H1 (cell line): Measurements from ENCODE around the gene EXOC6. TPM values are rescaled to one million over a fixed set of nuclear protein-coding genes. Genes with fewer than 3 reads are reported as not detected.

Experiments
- CTCF ChIA-PET: fragments of 300-600 bp; sonication (Branson Sonifier 250); formaldehyde crosslinking; loops from one replicate; lab custom pipeline; 2021; ENCODE audit not compliant: partially characterized antibody; lab: Charles Lee
- POLR2A ChIA-PET: fragments of 300-600 bp; sonication (Branson Sonifier 250); formaldehyde crosslinking; loops from one replicate; lab custom pipeline; 2021; ENCODE audit warnings: inconsistent platforms; ENCODE audit not compliant: partially characterized antibody; lab: Charles Lee
- DNase-seq, 2 experiments: peaks; one replicate each; pipeline versions ENCODE4 v3.0.0 to v3.0.0-alpha.2; 2010 to 2022; ENCODE audit warnings: low spot score in 2 of 2, low read depth in 1 of 2, mixed read lengths in 1 of 2
- FAIRE-seq: peaks from 2 replicates; lab custom pipeline; 2011; peaks lifted over from hg19 to GRCh38; lab: Jason Lieb, UNC
- H2AFZ ChIP-seq: 2 replicates; pipeline ENCODE4 v1.8.1; 2012; ENCODE audit warnings: low read length, inconsistent platforms
- H2AK5ac ChIP-seq: 2 replicates; pipeline ENCODE4 v1.6.1; 2013; ENCODE audit warnings: low read depth, low read length
- H2BK120ac ChIP-seq: replicated peaks from 2 replicates; pipeline ENCODE3; 2013; ENCODE audit warnings: low read depth, low read length, inconsistent platforms
- H2BK12ac ChIP-seq: 2 replicates; pipeline ENCODE4 v1.6.1; 2013; ENCODE audit warnings: low read depth, low read length
- H2BK15ac ChIP-seq: 2 replicates; pipeline ENCODE4 v1.6.1; 2013; ENCODE audit warnings: low read length
- H2BK20ac ChIP-seq: 2 replicates; pipeline ENCODE4 v1.6.1; 2013; ENCODE audit warnings: low read length
- H2BK5ac ChIP-seq: 2 replicates; pipeline ENCODE4 v1.6.1; 2013; ENCODE audit warnings: low read depth, low read length
- H3K14ac ChIP-seq: 2 replicates; pipeline ENCODE4 v1.6.1; 2013; ENCODE audit warnings: inconsistent platforms; ENCODE audit not compliant: insufficient read length
- H3K18ac ChIP-seq: 2 replicates; pipeline ENCODE4 v1.6.1; 2013; ENCODE audit warnings: low read length; ENCODE audit errors: extremely low read depth
- H3K23ac ChIP-seq: 2 replicates; pipeline ENCODE4 v1.6.1; 2013; ENCODE audit warnings: inconsistent platforms; ENCODE audit not compliant: insufficient read length
- H3K23me2 ChIP-seq: 2 replicates; pipeline ENCODE4 v1.6.1; 2013; ENCODE audit warnings: low read depth, low read length
- H3K27ac ChIP-seq: 2 replicates; pipeline ENCODE4 v1.6.1; 2011; ENCODE audit warnings: low read depth, low read length, inconsistent platforms
- H3K27me3 ChIP-seq, 4 experiments: replicated peaks in 1 of 4; 1 replicate in 1 of 4; 2 replicates in 3 of 4; pipeline versions ENCODE4 v1.6.1 to v1.8.1; 2011 to 2013; ENCODE audit warnings: low read length in 3 of 4, mild to moderate bottlenecking in 3 of 4, inconsistent platforms in 2 of 4, mixed read lengths in 2 of 4, moderate library complexity in 1 of 4; ENCODE audit not compliant: control insufficient read depth in 3 of 4, insufficient read depth in 3 of 4; ENCODE audit errors: extremely low read depth in 1 of 4
- H3K36me3 ChIP-seq, 4 experiments: 2 replicates each; pipeline versions ENCODE4 v1.6.1 to v1.8.1; 2011 to 2013; ENCODE audit warnings: mild to moderate bottlenecking in 4 of 4, low read length in 3 of 4, moderate library complexity in 2 of 4, control low read depth in 1 of 4, inconsistent platforms in 1 of 4; ENCODE audit not compliant: insufficient read depth in 4 of 4, control insufficient read depth in 2 of 4
- H3K4ac ChIP-seq: replicated peaks from 2 replicates; pipeline ENCODE3; 2013; ENCODE audit warnings: low read length, low read depth, mixed read lengths, inconsistent platforms; ENCODE audit not compliant: insufficient read length
- H3K4me1 ChIP-seq, 4 experiments: replicated peaks in 1 of 4; 1 replicate in 1 of 4; 2 replicates in 3 of 4; pipeline versions ENCODE4 v1.6.1 to v1.8.1; 2011 to 2013; ENCODE audit warnings: low read length in 3 of 4, inconsistent platforms in 2 of 4, mixed read lengths in 1 of 4; ENCODE audit not compliant: insufficient read depth in 4 of 4, control insufficient read depth in 3 of 4
- H3K4me2 ChIP-seq, 2 experiments: 2 replicates each; pipeline versions ENCODE4 v1.6.1 to v1.8.1; 2011 to 2013; ENCODE audit warnings: low read depth in 2 of 2, low read length in 2 of 2, control low read depth in 1 of 2, inconsistent platforms in 1 of 2, mild to moderate bottlenecking in 1 of 2; ENCODE audit not compliant: insufficient read depth in 1 of 2
- H3K4me3 ChIP-seq, 4 experiments: fragments of 200-600, 300-600 bp in 1 of 4; sonication (generic), shearing (Covaris generic), sonication (Bioruptor Twin) in 1 of 4; 2 replicates each; pipeline versions ENCODE4 v1.5.1 to v1.8.1; 2011 to 2016; ENCODE audit warnings: low read length in 4 of 4, low read depth in 3 of 4, control low read depth in 2 of 4, inconsistent platforms in 2 of 4, mild to moderate bottlenecking in 2 of 4, mixed read lengths in 1 of 4, moderate library complexity in 1 of 4; ENCODE audit not compliant: insufficient read depth in 2 of 4; ENCODE audit errors: extremely low read depth in 1 of 4
- H3K56ac ChIP-seq: replicated peaks from 2 replicates; pipeline ENCODE3; 2013; ENCODE audit warnings: low read depth, mild to moderate bottlenecking, mixed read lengths, low read length, inconsistent platforms; ENCODE audit not compliant: insufficient read length
- H3K79me1 ChIP-seq: 2 replicates; pipeline ENCODE4 v1.6.1; 2013; ENCODE audit warnings: low read depth, low read length, control low read depth
- H3K79me2 ChIP-seq, 2 experiments: 2 replicates each; pipeline versions ENCODE4 v1.6.1 to v1.8.1; 2012 to 2013; ENCODE audit warnings: low read length in 2 of 2, mild to moderate bottlenecking in 2 of 2, inconsistent platforms in 1 of 2; ENCODE audit not compliant: insufficient read depth in 2 of 2, control insufficient read depth in 1 of 2
- H3K9ac ChIP-seq, 4 experiments: replicated peaks in 1 of 4; 1 replicate in 1 of 4; 2 replicates in 3 of 4; pipeline versions ENCODE4 v1.6.1 to v1.8.1; 2011 to 2013; ENCODE audit warnings: low read depth in 3 of 4, low read length in 3 of 4, control low read depth in 2 of 4, mild to moderate bottlenecking in 2 of 4, moderate library complexity in 2 of 4, inconsistent platforms in 1 of 4; ENCODE audit errors: extremely low read depth in 1 of 4
- H3K9me3 ChIP-seq, 2 experiments: 2 replicates each; pipeline versions ENCODE4 v1.6.1 to v1.8.1; 2012 to 2013; ENCODE audit warnings: mild to moderate bottlenecking in 2 of 2, moderate library complexity in 2 of 2, control low read depth in 1 of 2, inconsistent platforms in 1 of 2, low read depth in 1 of 2, low read length in 1 of 2, mixed read lengths in 1 of 2; ENCODE audit not compliant: insufficient read depth in 2 of 2
- H4K20me1 ChIP-seq, 2 experiments: replicated peaks in 1 of 2; 2 replicates each; pipeline versions ENCODE3 to v1.8.1; 2011 to 2013; ENCODE audit warnings: inconsistent platforms in 2 of 2, low read length in 2 of 2, mild to moderate bottlenecking in 1 of 2; ENCODE audit not compliant: insufficient read depth in 2 of 2, control insufficient read depth in 1 of 2
- H4K5ac ChIP-seq: 2 replicates; pipeline ENCODE4 v1.6.1; 2013; ENCODE audit warnings: low read length, low read depth, mixed read lengths, inconsistent platforms; ENCODE audit not compliant: insufficient read length
- H4K8ac ChIP-seq: 2 replicates; pipeline ENCODE4 v1.8.0; 2013; ENCODE audit warnings: mild to moderate bottlenecking, moderate library complexity, low read length, inconsistent platforms; ENCODE audit not compliant: insufficient read depth; ENCODE audit errors: extremely low read depth
- H4K91ac ChIP-seq: replicated peaks from 2 replicates; pipeline ENCODE3; 2013; ENCODE audit warnings: low read length, mixed read lengths, inconsistent platforms; ENCODE audit not compliant: insufficient read length
- EZH2 ChIP-seq: fragments of 200-600 bp; sonication (generic); IDR thresholded peaks from 2 replicates; pipeline ENCODE4 v1.7.1; 2012; ENCODE audit warnings: low read depth, mild to moderate bottlenecking, moderate library complexity, low read length, inconsistent platforms; ENCODE audit not compliant: severe bottlenecking
- HDAC6 ChIP-seq: IDR thresholded peaks from one replicate; pipeline ENCODE4 v1.7.1; 2012; ENCODE audit warnings: low read depth, mild to moderate bottlenecking, inconsistent platforms, low read length, moderate library complexity
- JUND ChIP-seq: IDR thresholded peaks from 2 replicates; pipeline ENCODE4 v1.6.1; 2011; ENCODE audit warnings: mild to moderate bottlenecking, improper control_type of control experiment, low read length
- NANOG ChIP-seq: IDR thresholded peaks from 2 replicates; pipeline ENCODE4 v1.6.1; 2011; ENCODE audit warnings: low read length, low read depth, mild to moderate bottlenecking, inconsistent platforms; ENCODE audit not compliant: insufficient read depth, poor library complexity, severe bottlenecking
- NRF1 ChIP-seq: IDR thresholded peaks from 2 replicates; pipeline ENCODE4 v1.6.1; 2011; ENCODE audit warnings: mild to moderate bottlenecking, low read depth, low read length, improper control_type of control experiment
- RXRA ChIP-seq: IDR thresholded peaks from 2 replicates; pipeline ENCODE4 v1.6.1; 2011; ENCODE audit warnings: low read depth, mild to moderate bottlenecking, low read length, moderate library complexity; ENCODE audit not compliant: insufficient read depth
- SRF ChIP-seq: IDR thresholded peaks from 2 replicates; pipeline ENCODE4 v1.6.1; 2011; ENCODE audit warnings: mild to moderate bottlenecking, low read depth, low read length, moderate library complexity
- TBP ChIP-seq: IDR thresholded peaks from 2 replicates; pipeline ENCODE4 v1.6.1; 2011; ENCODE audit warnings: low read depth, low read length, improper control_type of control experiment
- USF2 ChIP-seq: IDR thresholded peaks from 2 replicates; pipeline ENCODE4 v1.6.1; 2011; ENCODE audit warnings: low read length, improper control_type of control experiment
- YY1 ChIP-seq: IDR thresholded peaks from 2 replicates; pipeline ENCODE4 v1.6.1; 2011; ENCODE audit warnings: low read depth, mild to moderate bottlenecking, low read length
- WGBS, 2 experiments: shearing (Covaris generic) in 1 of 2; methylation state at CpG; one replicate each; pipeline versions ENCODE4 v1.1.6 to v1.1.7; 2013 to 2015; ENCODE audit warnings: low lambda C conversion rate in 2 of 2, mixed read lengths in 2 of 2, inconsistent platforms in 1 of 2, low coverage in 1 of 2, missing lambda C conversion rate in 1 of 2; ENCODE audit not compliant: insufficient replicate concordance in 2 of 2, insufficient coverage in 1 of 2, insufficient read length in 1 of 2; ENCODE audit errors: extremely low coverage in 1 of 2, missing lambda C conversion rate in 1 of 2; 5-methylcytosine and 5-hydroxymethylcytosine counted together
- polyA plus RNA-seq, 7 experiments: library from polyadenylated mRNA; depleted of rRNA in 3 of 7; stranded (reverse) in 5 of 7; unstranded in 2 of 7; fragments of >200 nt in 5 of 7; fragments of 200-250 nt in 2 of 7; gene quantifications; 1 replicate in 5 of 7; 2 replicates in 1 of 7; 4 replicates in 1 of 7; pipeline versions ENCODE4 v1.2.1 to v1.2.3, GENCODE V29; 2011 to 2013; ENCODE audit warnings: missing spikeins in 2 of 7, mixed read lengths in 2 of 7
- total RNA-seq: library from RNA; stranded (reverse); fragmentation: NEBNext Ultra II Directional; extraction: Animal tissue kit (Norgen Biotek cat#: 25700); gene quantifications from 2 replicates; pipeline ENCODE4 v1.2.1, GENCODE V29; 2021

EXOC6 gene
- total and polyA plus RNA-seq, 2 of the 8 experiments (the other 6 are each of a cell fraction or from before 2014, with no cell fraction given): 1.7 to 4.5 TPM

- Histone ChIP-seq H3K4me1 (peaks cover 4 to 33% (median 26%) of the 10 kb centered on the region in 4 experiments), H2BK5ac (peak overlapping the region; percentile 52; the same call in 1 of the 2 replicates), H3K23me2 (peaks cover 16% of the 10 kb centered on the region), H3K14ac (no peak overlapping the region), H2AFZ (no peak overlapping the region), H3K27me3 (peaks cover 52 to 65% (median 63%) of the 10 kb centered on the region in 4 experiments), H3K9me3 (no peaks in the 10 kb centered on the region), H3K56ac (no peak overlapping the region), H3K27ac (no peak overlapping the region), H3K79me2 (no peaks in the 10 kb centered on the region; a peak in 1 of 4 replicates), H3K79me1 (no peaks in the 10 kb centered on the region), H3K36me3 (peaks cover 0 to 38% (median 1%) of the 10 kb centered on the region in 4 experiments; a peak in 4 of 8 replicates), H2BK12ac (peak overlapping the region; percentile 43; the same call in 1 of the 2 replicates), H3K18ac (peak overlapping the region; percentile 97; the same call in 1 of the 2 replicates), H3K23ac (no peak overlapping the region), H3K9ac (no peak overlapping the region; a peak in 2 of 7 replicates), H3K4me2 (peak overlapping the region; percentile 95 to 99), H4K20me1 (peaks cover 0 to 4% of the 10 kb centered on the region in 2 experiments), H2AK5ac (no peak overlapping the region), H2BK120ac (no peak overlapping the region), H4K5ac (no peak overlapping the region), H2BK20ac (peak overlapping the region; percentile 61; the same call in 1 of the 2 replicates), H4K91ac (no peak overlapping the region), H3K4ac (no peak overlapping the region), H3K4me3 (peak overlapping the region; percentile 66 to 83 (median 69)), H2BK15ac (no peak overlapping the region), H4K8ac (no peak overlapping the region; the same call in 1 of the 2 replicates)
- no peak for DNase-seq
- WGBS, 2 experiments: 18% methylated on average over 25 of the region's 25 CpGs; no CpG with 5 or more reads in 1 of the 2 experiments
- POLR2A ChIA-PET: interaction anchor here (0.5 to 5.3 kb wide), 2 partner anchors 12 to 1530 kb away, joined by 3 to 26 read pairs; no protein-coding TSS in a partner anchor
- CTCF ChIA-PET: interaction anchor here (0.8 to 18.5 kb wide), 19 partner anchors 10 to 436 kb away, joined by 3 to 363 read pairs (median 4); partner anchors contain the start of gene CYP26C1
- no peak for FAIRE-seq
- TF ChIP-seq RXRA (no peak), JUND (no peak), HDAC6 (no peak), YY1 (no peak), SRF (no peak), EZH2 (peak; percentile 16), NANOG (no peak), TBP (no peak), USF2 (no peak), NRF1 (no peak)
Observed at GRCh38 chr10:93075369-93076221, 227.3 kb downstream of the EXOC6 start.
